Measurements from ENCODE around the gene TOM1. TPM values are rescaled to one million over a fixed set of nuclear protein-coding genes. Genes with fewer than 3 reads are reported as not detected.

Gene TOM1
- total and polyA plus RNA-seq, 4 donors: 19.8 to 50.5 (median 44.0) TPM

GRCh38 chr22:35311551-35311999 is 11.9 kb downstream of the TOM1 start:
- H3K9me3 ChIP-seq (ENCODE audit: control insufficient read depth, low read length): no peaks in the 10 kb centered on the region
- no peak overlapping the region for H3K27ac ChIP-seq (ENCODE audit: low read depth in 1 of 2, low read length in 2 of 2)
- H3K4me3 ChIP-seq (ENCODE audit: low read length in 2 of 2): no peak overlapping the region
- no peaks in the 10 kb centered on the region for H3K36me3 ChIP-seq (ENCODE audit: control insufficient read depth in 1 of 2, insufficient read depth in 2 of 2, low read length in 1 of 2)
- ATAC-seq (ENCODE audit: low FRiP score) (no peak), DNase-seq (peak in 1 of 2 donors; percentile 63)
- WGBS, 2 donors: 94 to 96% methylated on average over 8 of the region's 8 CpGs
- no peaks in the 10 kb centered on the region for H3K27me3 ChIP-seq (ENCODE audit: control insufficient read depth in 1 of 2, insufficient read depth in 2 of 2, low read length in 1 of 2)
- peaks cover 0 to 1% of the 10 kb centered on the region in 2 donors for H3K4me1 ChIP-seq (ENCODE audit: control insufficient read depth in 1 of 2, insufficient read depth in 2 of 2, low read length in 2 of 2)
- intact Hi-C loops (cut with DNase I): no loop called here

DNA sequence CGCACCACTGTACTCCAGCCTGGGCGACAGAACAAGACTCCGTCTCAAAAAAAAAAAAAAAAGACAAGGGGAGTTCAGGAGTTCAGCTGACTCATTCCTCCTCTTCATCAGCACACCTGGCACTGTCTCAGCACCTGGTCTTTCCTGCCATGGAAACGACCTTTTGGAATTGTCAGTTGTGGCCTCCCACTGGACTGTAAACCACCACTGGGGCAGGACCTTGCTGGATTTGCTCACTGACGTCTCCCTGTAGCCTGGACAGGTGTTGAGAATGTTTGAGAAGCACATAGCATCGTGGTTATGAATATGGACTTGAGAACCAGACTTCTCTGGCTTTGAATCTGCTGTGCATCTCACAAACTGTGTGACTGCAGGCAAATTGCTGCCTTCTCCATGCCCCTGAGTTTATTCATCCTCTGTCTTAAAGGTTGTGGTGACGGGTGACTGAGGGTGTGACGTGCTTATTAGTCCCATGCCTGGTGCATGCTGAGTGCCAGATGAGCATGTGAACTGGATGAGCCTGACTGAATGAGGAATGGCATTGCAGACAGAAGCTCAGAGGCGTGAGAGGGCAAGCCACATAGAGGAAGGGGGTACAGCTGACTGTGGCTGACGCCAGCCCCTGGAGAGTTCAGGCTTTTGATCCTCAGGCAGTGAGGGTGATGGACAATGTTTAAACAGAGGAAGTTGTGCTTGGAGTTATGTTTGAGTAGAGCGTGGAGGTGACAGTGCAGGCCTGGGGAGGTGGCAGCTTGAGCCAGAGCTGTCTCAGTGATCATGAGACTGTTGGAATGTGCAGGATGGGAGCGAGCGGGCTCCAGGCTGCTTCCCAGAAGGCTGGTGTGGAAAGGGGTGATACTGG is 12.7 kb downstream of the TOM1 start:
- H3K4me3 ChIP-seq (ENCODE audit: low read length in 2 of 2): no peak overlapping the region
- H3K9me3 ChIP-seq (ENCODE audit: control insufficient read depth, low read length): no peaks in the 10 kb centered on the region
- peak overlapping the region in 1 of 2 donors; percentile 49 for H3K27ac ChIP-seq (ENCODE audit: low read depth in 1 of 2, low read length in 2 of 2)
- intact Hi-C loops (cut with DNase I): no loop called here
- WGBS, 2 donors: 92 to 93% methylated on average over 13 of the region's 13 CpGs
- H3K27me3 ChIP-seq (ENCODE audit: control insufficient read depth in 1 of 2, insufficient read depth in 2 of 2, low read length in 1 of 2): no peaks in the 10 kb centered on the region
- H3K36me3 ChIP-seq (ENCODE audit: control insufficient read depth in 1 of 2, insufficient read depth in 2 of 2, low read length in 1 of 2): no peaks in the 10 kb centered on the region
- no peak for ATAC-seq (ENCODE audit: low FRiP score)
- peaks cover 0 to 1% of the 10 kb centered on the region in 2 donors for H3K4me1 ChIP-seq (ENCODE audit: control insufficient read depth in 1 of 2, insufficient read depth in 2 of 2, low read length in 2 of 2)
- DNase-seq: peak in 1 of 2 donors; percentile 52

DNA sequence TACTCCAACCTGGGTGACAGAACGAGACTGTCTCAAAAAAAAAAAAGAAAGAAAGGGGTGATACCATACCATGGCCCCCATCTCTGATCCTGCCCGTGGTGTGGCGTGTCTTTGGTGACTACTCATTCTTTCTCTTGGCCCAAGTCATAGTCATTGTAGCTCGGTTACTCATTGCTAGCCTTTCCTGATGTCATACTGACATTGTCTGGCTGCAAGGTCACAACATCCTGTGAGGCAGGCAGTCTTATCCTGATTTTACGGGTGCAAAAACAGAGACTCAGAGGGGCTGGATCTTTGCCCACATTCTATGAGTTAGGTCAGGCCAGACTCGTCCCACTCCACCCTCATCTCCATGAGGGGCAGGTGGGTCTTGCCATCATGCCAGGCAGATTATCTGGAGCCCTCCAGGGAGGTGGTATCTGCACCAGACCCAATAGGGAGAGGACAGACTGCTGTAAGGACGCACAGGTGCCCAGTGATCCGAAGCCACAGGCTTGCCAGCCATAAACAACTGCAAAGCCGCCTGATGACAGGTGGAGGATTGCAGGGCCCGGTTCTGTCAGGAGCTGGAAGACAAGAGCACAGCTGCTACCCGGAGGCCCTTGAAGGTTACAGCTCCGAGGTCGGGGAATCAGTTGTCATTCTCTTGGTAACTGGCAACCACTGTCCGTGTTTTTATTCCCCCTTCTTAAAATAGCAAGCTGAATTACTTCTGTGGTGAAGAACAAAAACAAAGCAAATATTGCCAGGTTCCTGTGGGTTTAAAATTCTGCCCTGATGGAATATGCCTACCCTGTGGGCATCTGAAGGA is 13.8 kb downstream of the TOM1 start:
- intact Hi-C loops (cut with DNase I): no loop called here
- Histone ChIP-seq H3K9me3 (ENCODE audit: control insufficient read depth, low read length) (no peaks in the 10 kb centered on the region), H3K36me3 (ENCODE audit: control insufficient read depth in 1 of 2, insufficient read depth in 2 of 2, low read length in 1 of 2) (peaks cover 0 to 3% of the 10 kb centered on the region in 2 donors), H3K4me1 (ENCODE audit: control insufficient read depth in 1 of 2, insufficient read depth in 2 of 2, low read length in 2 of 2) (peaks cover 0 to 1% of the 10 kb centered on the region in 2 donors), H3K27me3 (ENCODE audit: control insufficient read depth in 1 of 2, insufficient read depth in 2 of 2, low read length in 1 of 2) (no peaks in the 10 kb centered on the region), H3K4me3 (ENCODE audit: low read length in 2 of 2) (no peak overlapping the region), H3K27ac (ENCODE audit: low read depth in 1 of 2, low read length in 2 of 2) (peak overlapping the region; percentile 16 to 91)
- DNase-seq (peak; percentile 71 to 77), ATAC-seq (ENCODE audit: low FRiP score) (peak; percentile 56)
- 11 to 12% methylated on average over 14 of the region's 14 CpGs for WGBS, 2 donors

- H3K36me3 ChIP-seq (ENCODE audit: control insufficient read depth in 1 of 2, insufficient read depth in 2 of 2, low read length in 1 of 2): peaks cover 0 to 3% of the 10 kb centered on the region in 2 donors
- peak overlapping the region; percentile 16 to 91 for H3K27ac ChIP-seq (ENCODE audit: low read depth in 1 of 2, low read length in 2 of 2)
- peaks cover 0 to 1% of the 10 kb centered on the region in 2 donors for H3K4me1 ChIP-seq (ENCODE audit: control insufficient read depth in 1 of 2, insufficient read depth in 2 of 2, low read length in 2 of 2)
- ATAC-seq (ENCODE audit: low FRiP score): no peak
- no peaks in the 10 kb centered on the region for H3K27me3 ChIP-seq (ENCODE audit: control insufficient read depth in 1 of 2, insufficient read depth in 2 of 2, low read length in 1 of 2)
- H3K9me3 ChIP-seq (ENCODE audit: control insufficient read depth, low read length): no peaks in the 10 kb centered on the region
- H3K4me3 ChIP-seq (ENCODE audit: low read length in 2 of 2): no peak overlapping the region
- WGBS, 2 donors: 64 to 68% methylated on average over 16 of the region's 16 CpGs
- intact Hi-C loops (cut with DNase I): no loop called here
- DNase-seq: peak; percentile 31 to 55
Measured at GRCh38 chr22:35314161-35314942, 14.7 kb downstream of the TOM1 start.

DNA sequence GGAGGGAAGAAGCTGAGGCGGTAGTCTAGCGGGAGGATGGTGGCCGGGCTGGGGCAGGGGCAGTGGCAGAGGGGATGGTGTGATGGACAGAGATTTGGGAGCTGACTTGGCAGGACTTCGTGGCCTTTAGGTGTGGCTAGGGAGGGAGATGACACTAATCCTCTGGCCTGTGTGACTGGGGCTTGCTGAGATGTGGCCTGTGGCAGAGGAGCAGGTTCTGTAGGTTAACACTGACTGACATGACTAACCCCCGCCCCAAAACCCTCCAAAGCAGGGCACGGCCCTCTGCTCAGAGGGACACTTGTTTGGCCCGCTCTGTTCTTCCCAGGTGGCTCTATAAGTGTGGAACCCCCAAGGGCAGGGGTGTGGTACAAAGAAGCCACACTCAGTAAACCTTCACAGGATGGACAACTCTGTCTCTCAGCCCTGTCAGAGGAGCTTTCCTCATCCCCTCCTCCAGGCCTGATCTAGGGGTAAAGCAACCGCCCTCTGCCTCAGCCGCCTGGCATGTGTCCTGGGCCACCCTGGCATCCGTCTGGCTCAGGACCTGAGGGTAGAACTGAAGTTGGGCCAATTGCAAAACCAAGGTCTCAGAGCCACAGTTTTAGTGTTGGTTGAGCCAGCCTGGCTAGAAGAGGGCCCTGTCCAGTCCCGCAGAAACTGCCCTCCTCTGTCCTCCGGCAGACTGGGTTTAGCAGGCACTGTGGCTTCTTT is 15.6 kb downstream of the TOM1 start:
- ATAC-seq (ENCODE audit: low FRiP score) (no peak), DNase-seq (peak; percentile 69 to 77)
- no peaks in the 10 kb centered on the region for H3K9me3 ChIP-seq (ENCODE audit: control insufficient read depth, low read length)
- no peaks in the 10 kb centered on the region for H3K27me3 ChIP-seq (ENCODE audit: control insufficient read depth in 1 of 2, insufficient read depth in 2 of 2, low read length in 1 of 2)
- no peak overlapping the region for H3K4me3 ChIP-seq (ENCODE audit: low read length in 2 of 2)
- WGBS, 2 donors: 49% methylated on average over 12 of the region's 12 CpGs
- peak overlapping the region in 1 of 2 donors; percentile 1 for H3K27ac ChIP-seq (ENCODE audit: low read depth in 1 of 2, low read length in 2 of 2)
- H3K36me3 ChIP-seq (ENCODE audit: control insufficient read depth in 1 of 2, insufficient read depth in 2 of 2, low read length in 1 of 2): peaks cover 0 to 3% of the 10 kb centered on the region in 2 donors
- intact Hi-C loops (cut with DNase I): no loop called here
- H3K4me1 ChIP-seq (ENCODE audit: control insufficient read depth in 1 of 2, insufficient read depth in 2 of 2, low read length in 2 of 2): peaks cover 0 to 1% of the 10 kb centered on the region in 2 donors

DNA sequence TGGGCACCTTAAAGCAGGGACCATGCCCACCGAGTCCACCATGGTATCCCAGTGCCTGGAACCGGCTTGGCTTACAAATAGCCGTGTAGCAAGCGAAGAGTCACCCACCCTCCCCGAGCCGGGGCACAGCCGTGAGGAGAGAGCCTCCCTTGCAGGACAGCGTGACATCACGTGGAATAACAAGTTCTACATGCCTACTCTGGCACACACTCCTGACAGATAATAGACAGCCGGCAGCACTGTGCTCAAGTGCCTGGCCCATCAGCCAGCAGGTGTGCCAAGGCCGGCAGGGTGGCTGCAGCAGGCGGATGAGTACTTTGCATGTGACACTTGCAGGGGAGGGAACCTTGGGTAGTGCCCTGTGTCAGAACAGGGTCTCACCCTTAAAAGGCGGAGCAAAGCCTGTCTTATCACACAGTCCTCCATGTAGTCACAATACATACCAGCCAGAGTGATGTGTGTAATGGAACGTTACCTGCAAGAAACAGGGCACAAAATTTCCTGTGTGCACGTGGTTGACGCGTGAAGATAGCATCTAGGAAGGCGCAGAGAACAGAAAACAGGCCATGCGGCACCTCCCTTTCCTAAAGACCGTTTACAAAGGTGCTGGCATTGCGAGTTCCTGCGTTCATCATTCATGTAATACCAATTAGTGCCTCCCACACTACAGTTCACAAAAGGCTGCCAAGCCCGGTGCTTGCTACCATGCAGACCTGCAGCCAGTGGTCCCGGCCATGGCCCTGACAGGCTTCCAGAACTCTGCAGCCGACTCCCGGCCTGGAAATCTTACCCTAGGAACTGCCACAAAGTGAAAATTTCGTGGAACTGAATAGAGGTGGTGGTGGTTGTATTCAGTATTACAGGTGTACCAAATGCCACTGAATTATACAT is 16.4 kb downstream of the TOM1 start:
- Histone ChIP-seq H3K9me3 (ENCODE audit: control insufficient read depth, low read length) (no peaks in the 10 kb centered on the region), H3K27ac (ENCODE audit: low read depth in 1 of 2, low read length in 2 of 2) (peak overlapping the region in 1 of 2 donors; percentile 1), H3K27me3 (ENCODE audit: control insufficient read depth in 1 of 2, insufficient read depth in 2 of 2, low read length in 1 of 2) (no peaks in the 10 kb centered on the region), H3K4me3 (ENCODE audit: low read length in 2 of 2) (no peak overlapping the region), H3K36me3 (ENCODE audit: control insufficient read depth in 1 of 2, insufficient read depth in 2 of 2, low read length in 1 of 2) (peaks cover 0 to 3% of the 10 kb centered on the region in 2 donors), H3K4me1 (ENCODE audit: control insufficient read depth in 1 of 2, insufficient read depth in 2 of 2, low read length in 2 of 2) (peaks cover 0 to 1% of the 10 kb centered on the region in 2 donors)
- WGBS, 2 donors: 57 to 67% methylated on average over 27 of the region's 27 CpGs
- intact Hi-C loops (cut with DNase I): no loop called here
- no peak for ATAC-seq (ENCODE audit: low FRiP score)
- DNase-seq: peak; percentile 21 to 75

DNA sequence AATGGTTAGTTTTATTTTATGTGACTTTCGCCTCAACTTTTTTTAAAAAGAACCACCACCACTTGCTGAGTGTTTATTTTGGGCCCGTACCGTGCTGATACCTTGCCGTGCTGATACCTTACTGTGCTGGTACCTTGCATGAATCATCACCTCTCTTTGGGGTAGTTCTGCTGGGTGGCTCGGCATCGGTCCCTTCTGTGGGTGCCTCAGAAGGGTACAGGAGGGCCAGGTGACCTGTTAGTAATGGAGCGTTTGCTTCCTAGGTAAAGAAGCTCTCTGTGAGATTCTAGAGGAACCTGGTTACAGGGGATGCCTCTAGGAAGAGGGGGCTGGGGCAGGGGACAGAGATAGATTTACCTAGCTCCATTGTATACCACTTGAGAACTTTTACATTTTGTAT is 17.1 kb downstream of the TOM1 start:
- Histone ChIP-seq H3K36me3 (ENCODE audit: control insufficient read depth in 1 of 2, insufficient read depth in 2 of 2, low read length in 1 of 2) (peaks cover 0 to 3% of the 10 kb centered on the region in 2 donors), H3K9me3 (ENCODE audit: control insufficient read depth, low read length) (no peaks in the 10 kb centered on the region), H3K27ac (ENCODE audit: low read depth in 1 of 2, low read length in 2 of 2) (no peak overlapping the region), H3K4me3 (ENCODE audit: low read length in 2 of 2) (no peak overlapping the region), H3K27me3 (ENCODE audit: control insufficient read depth in 1 of 2, insufficient read depth in 2 of 2, low read length in 1 of 2) (no peaks in the 10 kb centered on the region), H3K4me1 (ENCODE audit: control insufficient read depth in 1 of 2, insufficient read depth in 2 of 2, low read length in 2 of 2) (peaks cover 0 to 1% of the 10 kb centered on the region in 2 donors)
- peak; percentile 14 to 26 for DNase-seq
- no peak for ATAC-seq (ENCODE audit: low FRiP score)
- intact Hi-C loops (cut with DNase I): no loop called here
- WGBS, 2 donors: 93 to 94% methylated on average over 7 of the region's 7 CpGs
